HK-2 (cell line): Measurements from ENCODE around the gene ACSM6.
A peak's percentile ranks its signal among the peaks of the same experiment; 100 is the strongest.

Experiments used
- DNase-seq: peaks from one replicate; pipeline ENCODE4 v3.0.0-alpha.2; 2018; ENCODE audit not compliant: unreplicated experiment

Gene ACSM6

GRCh38 chr10:95245425-95246055 lies 51.5 kb downstream of the ACSM6 start:
- DNase-seq = no peak

- DNase-seq = peak; percentile 78
These were observed 52.6 kb downstream of the ACSM6 start for GRCh38 chr10:95246582-95247051.

- no peak for DNase-seq
These were observed 53.3 kb downstream of the ACSM6 start for GRCh38 chr10:95247200-95247880.

GRCh38 chr10:95247881-95248583 lies 54.0 kb downstream of the ACSM6 start:
- DNase-seq = no peak

- no peak for DNase-seq
These were observed 55.0 kb downstream of the ACSM6 start for GRCh38 chr10:95248989-95249388.

- DNase-seq = no peak
These were observed 55.4 kb downstream of the ACSM6 start for GRCh38 chr10:95249467-95249866.

GRCh38 chr10:95250856-95251255 lies 56.8 kb downstream of the ACSM6 start:
- no peak for DNase-seq

- no peak for DNase-seq
These were observed 59.0 kb downstream of the ACSM6 start for GRCh38 chr10:95253007-95253406.

- DNase-seq = no peak
These were observed 59.6 kb downstream of the ACSM6 start for GRCh38 chr10:95253686-95254085.

GRCh38 chr10:95254629-95255028 lies 60.6 kb downstream of the ACSM6 start:
- no peak for DNase-seq

GRCh38 chr10:95256268-95256667 lies 62.2 kb downstream of the ACSM6 start:
- DNase-seq = no peak

- no peak for DNase-seq
These were observed 63.8 kb downstream of the ACSM6 start for GRCh38 chr10:95257849-95258248.

GRCh38 chr10:95260397-95260881 lies 66.4 kb downstream of the ACSM6 start:
- peak; percentile 79 for DNase-seq

- peak; percentile 44 for DNase-seq
These were observed 67.0 kb downstream of the ACSM6 start for GRCh38 chr10:95260909-95261552.

- DNase-seq = no peak
These were observed 67.9 kb downstream of the ACSM6 start for GRCh38 chr10:95261926-95262325.

GRCh38 chr10:95262763-95263518 lies 68.9 kb downstream of the ACSM6 start:
- no peak for DNase-seq

GRCh38 chr10:95263864-95264226 lies 69.8 kb downstream of the ACSM6 start:
- DNase-seq = no peak

- DNase-seq = no peak
These were observed 70.4 kb downstream of the ACSM6 start for GRCh38 chr10:95264227-95265051.

- no peak for DNase-seq
These were observed 71.5 kb downstream of the ACSM6 start for GRCh38 chr10:95265572-95265971.

- DNase-seq = no peak
These were observed 72.6 kb downstream of the ACSM6 start for GRCh38 chr10:95266674-95267095.

GRCh38 chr10:95267251-95267650 lies 73.2 kb downstream of the ACSM6 start:
- DNase-seq = no peak
